ENCODE results near the gene CAPN5.
A peak's percentile ranks its signal among the peaks of the same experiment; 100 is the strongest.
"Not testable (repeated sequence)": the region's sequence is repeated elsewhere in the genome, so short reads cannot be mapped to it uniquely, and the experiment has no call there.

CAPN5 gene

GRCh38 chr11:77066229-77067042 is at the start of gene CAPN5:
TSS of gene CAPN5 (plus strand) at chr11:77066971. CDS start at chr11:77084887, 17,916 bp downstream.
- peak; percentile 96 for DNase-seq

DNA sequence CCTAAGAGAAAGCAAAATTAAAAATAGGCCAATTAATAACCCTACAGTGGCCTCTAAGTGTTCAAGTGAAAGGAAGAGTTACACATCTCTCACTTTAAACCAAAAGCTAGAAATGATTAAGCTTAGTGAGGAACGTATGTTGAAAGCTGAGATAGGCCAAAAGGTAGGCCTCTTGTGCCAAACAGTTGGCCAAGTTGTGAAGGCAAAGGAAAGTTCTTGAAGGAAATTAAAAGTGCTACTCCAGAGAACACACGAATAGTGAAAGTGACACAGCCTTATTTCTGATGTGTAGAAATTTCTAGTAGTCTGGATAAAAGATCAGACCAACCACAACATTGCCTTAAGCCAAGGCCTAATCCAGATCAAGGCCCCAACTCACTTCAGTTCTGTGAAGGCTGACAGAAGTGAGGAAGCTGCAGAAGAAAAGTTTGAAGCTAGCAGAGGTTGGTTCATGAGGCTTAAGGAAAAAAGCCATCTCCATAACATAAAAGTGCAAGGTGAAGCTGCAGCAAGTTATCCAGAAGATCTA is 48.3 kb upstream of the CAPN5 start:
- DNase-seq = not testable (repeated sequence)

DNA sequence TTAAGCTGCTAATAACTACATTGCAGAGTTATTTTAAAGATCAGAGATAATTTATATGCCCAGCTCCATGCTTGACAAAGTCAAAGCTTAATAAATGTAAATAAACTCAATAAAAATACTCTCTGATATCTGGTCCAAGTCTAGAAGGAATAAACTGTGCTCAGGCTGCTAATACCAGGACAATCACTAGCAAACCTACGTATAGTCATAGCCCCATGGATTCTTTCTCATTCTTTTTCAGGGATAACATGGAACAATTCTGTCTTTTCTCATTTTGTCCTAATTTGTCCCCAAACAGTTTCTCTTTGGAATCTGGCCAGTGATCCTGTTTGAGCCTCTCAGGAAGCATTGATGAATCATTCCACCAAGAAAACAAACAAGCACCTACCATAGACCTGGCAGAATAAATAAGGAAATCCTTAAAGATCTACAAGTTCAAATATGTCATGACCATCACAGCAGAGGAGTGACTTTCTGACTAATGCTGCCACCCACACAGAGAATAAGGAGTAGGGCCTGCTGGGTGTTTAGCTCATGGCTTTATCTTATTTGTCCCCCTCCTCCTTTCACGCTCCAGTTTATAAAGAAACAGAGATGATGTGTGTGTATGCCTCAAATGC is 46.7 kb upstream of the CAPN5 start:
- DNase-seq = no peak

DNA sequence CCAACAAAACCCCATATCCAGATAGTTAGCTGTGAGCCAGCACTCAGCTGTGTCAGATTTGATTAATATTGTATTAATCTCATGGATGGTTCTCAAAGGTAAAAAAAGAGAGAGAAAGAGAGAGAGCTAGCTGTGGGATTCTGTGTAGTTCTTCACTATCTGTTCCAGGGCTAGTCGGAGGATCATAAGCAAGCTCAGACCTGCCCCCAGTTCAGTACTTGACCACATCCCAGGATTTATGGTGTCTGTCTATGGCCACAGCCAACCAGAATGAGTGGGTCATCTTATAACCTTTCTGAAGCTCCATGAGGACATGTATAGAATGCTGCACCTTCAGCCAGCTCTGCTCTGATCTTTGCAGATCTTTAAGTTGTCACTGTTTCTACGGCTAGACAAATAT is 46.0 kb upstream of the CAPN5 start:
- no peak for DNase-seq

GRCh38 chr11:77024745-77025144 is 42.0 kb upstream of the CAPN5 start:
- no peak for DNase-seq

DNA sequence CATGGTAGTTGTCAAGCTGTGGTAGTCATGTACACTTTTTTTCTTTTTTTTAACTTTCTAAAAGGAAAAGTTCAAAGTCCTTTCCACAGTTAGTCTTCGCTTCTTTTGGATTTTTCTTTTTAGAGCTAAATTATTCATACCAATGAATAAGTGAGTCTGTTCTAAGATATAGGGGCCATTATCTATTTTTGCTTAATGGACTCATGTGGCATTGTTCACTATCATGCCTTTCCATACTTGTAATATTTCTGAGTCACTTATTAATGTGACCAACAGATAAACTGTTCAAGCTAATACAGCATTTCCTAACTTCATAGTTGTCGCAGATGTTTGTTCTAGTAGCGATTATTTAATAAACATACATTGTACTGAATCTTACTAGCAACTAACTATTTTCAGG is 40.5 kb upstream of the CAPN5 start:
- no peak for DNase-seq

- no peak for DNase-seq
Observed at GRCh38 chr11:77026743-77027142, 40.0 kb upstream of the CAPN5 start.

GRCh38 chr11:77027275-77027674 is 39.5 kb upstream of the CAPN5 start:
- no peak for DNase-seq

GRCh38 chr11:77029829-77030228 is 36.9 kb upstream of the CAPN5 start:
- DNase-seq = no peak

DNA sequence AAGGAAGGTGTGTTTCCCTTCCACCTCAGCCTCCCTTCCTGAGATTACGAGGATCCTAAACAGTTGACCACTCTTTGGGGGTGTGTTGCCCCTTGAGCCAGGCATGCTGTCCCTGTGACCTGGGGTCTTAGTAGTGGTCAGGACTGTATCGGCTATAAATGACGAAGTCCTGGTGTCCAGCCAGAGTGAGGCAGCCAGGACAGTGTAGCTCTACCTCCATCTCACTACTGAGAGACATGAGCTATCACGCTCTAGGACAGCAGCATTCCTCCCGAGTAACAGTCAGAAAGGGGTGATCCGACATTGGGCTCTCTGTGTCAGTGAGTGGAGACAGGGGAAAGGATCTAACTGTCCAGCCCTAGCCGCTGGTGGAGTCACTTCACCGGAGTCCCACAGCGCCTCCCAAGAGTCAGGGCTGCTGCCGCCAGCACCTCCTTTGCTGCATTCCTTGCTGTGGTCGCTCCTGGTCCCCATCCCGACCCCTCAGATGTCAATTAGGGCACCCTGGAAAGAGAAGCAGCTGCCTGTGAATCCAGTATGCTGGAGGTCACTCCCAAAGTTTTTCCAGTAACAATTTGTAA is 35.8 kb upstream of the CAPN5 start:
- DNase-seq = no peak

DNA sequence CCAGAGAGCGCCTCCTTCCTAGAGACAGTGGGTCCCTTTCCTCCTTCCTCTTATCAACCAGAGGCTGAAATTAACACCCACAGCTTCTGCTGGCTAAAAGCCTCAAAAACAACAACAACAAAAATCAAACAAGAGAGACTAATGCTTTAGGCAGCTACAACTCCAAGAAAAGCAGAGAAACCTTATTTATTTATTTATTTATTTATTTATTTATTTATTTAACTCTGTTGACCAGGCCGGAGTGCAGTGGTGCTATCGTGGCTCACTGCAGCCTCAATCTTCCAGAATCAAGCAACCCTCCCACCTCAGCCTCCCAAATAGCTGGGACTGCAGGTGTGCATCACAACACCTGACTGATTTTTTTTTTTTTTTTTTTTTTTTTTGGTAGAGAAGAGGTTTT is 35.2 kb upstream of the CAPN5 start:
- no peak for DNase-seq

DNA sequence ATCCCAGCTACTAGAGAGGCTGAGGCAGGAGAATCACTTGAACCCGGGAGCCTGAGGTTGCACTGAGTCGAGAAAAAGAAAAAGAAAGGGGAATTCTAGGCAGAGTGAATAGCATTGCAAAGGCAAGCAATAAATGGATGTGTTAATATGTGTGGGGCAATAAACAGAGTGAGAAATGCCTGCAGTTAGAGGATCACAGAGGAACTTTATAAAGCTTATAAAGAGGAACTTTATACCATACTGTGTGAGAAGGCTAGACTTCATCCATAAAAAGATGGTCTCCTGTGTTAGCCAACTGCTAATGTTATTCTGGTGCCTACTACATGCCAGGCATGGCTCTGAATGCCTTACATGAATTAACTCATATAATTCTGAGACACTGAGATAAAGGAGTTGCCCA is 31.7 kb upstream of the CAPN5 start:
- DNase-seq = no peak

- DNase-seq = no peak
Observed at GRCh38 chr11:77035580-77035979, 31.2 kb upstream of the CAPN5 start.

DNA sequence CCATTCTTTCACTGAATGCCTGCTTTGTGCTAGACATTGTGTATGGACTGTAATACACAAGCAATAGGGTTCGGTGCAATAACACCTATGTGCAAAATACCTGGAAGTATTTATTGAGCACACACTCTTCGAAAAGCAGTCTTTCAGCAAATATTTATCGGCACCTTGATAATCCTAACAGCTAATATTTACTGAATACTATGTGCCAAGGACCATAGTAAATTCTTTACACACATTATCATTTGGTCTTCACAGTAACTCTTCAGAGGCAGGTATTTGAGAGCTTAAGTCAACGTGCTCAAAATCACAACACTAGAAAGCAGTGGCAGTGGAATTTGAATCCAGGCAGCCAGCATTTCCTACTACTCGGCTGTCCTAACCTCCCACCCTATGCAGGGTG is 30.4 kb upstream of the CAPN5 start:
- no peak for DNase-seq

GRCh38 chr11:77037057-77037456 is 29.7 kb upstream of the CAPN5 start:
- DNase-seq = no peak

DNA sequence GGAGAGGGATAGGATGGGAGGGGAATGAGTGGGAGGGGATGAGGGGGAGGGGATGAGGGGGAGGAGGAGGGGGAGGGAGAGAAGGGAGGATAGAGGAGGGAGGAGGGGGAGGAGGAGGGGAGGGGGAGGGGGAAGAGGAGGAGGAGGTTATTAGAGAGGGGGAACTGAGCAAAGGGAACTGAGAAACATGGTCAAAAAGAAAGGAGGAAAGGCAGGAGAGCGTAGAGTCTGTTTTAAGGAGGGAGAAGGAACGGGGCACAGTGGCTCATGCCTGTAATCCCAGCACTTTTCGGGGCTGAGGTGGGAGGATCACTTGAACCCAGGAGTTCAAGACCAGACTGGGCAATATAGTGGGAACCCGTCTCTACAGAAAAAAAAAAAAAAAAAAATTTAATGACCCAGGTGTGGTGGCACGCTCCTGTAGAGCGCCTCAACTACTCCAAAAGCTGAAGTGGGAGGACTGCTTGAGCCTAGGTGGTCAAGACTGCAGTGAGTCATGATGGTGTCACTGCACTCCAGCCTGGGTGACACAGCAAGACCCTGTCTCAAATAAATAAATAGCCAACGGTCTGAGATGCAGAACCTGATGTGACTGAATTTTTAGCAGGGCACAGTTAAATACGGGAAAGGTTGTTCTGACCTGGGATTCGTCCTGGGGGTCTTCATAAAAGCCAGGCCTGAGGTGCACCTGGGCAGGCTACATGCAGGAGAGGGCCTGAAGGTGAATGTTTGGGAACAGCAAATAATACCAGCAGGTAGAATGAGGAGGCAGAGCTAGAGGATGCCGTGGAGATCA is 28.5 kb upstream of the CAPN5 start:
- no peak for DNase-seq

GRCh38 chr11:77038825-77039326 is 27.9 kb upstream of the CAPN5 start:
- no peak for DNase-seq

DNA sequence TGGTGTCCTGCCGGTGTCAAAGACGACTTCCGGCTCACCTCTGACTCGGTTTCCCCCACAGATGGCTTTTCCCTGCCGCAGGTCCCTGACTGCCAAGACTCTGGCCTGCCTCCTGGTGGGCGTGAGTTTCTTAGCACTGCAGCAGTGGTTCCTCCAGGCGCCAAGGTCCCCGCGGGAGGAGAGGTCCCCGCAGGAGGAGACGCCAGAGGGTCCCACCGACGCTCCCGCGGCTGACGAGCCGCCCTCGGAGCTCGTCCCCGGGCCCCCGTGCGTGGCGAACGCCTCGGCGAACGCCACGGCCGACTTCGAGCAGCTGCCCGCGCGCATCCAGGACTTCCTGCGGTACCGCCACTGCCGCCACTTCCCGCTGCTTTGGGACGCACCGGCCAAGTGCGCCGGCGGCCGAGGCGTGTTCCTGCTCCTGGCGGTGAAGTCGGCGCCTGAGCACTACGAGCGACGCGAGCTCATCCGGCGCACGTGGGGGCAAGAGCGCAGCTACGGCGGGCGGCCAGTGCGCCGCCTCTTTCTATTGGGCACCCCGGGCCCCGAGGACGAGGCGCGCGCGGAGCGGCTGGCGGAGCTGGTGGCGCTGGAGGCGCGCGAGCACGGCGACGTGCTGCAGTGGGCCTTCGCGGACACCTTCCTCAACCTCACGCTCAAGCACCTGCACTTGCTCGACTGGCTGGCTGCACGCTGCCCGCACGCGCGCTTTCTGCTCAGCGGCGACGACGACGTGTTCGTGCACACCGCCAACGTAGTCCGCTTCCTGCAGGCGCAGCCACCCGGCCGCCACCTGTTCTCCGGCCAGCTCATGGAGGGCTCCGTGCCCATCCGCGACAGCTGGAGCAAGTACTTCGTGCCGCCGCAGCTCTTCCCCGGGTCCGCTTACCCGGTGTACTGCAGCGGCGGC is 27.0 kb upstream of the CAPN5 start:
- peak; percentile 52 for DNase-seq

GRCh38 chr11:77040401-77040777 is 26.4 kb upstream of the CAPN5 start:
- DNase-seq = no peak

DNA sequence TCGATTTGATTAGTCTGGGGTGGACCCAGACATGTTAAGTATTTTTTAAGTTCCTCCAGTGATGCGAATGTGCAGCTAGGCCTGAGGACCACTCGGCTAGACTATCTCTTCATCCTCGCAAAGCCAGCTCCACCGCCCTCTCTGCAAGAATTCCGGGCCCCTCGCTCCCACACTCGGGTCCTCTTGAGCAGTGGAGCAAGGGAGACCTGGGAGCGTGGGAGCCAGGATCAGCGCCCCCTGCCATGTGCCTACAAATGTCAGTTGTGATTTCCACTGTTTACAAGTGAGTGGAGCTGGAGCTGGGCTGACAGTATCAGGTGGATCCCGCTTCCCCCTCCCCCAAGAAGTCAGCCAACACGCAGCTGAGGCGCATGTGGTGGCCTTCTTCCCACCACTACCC is 25.9 kb upstream of the CAPN5 start:
- no peak for DNase-seq

GRCh38 chr11:77042111-77042726 is 24.6 kb upstream of the CAPN5 start:
- no peak for DNase-seq
